ENCODE data around the gene CRNN.
A peak's percentile ranks its signal among the peaks of the same experiment; 100 is the strongest.

Gene CRNN

DNA sequence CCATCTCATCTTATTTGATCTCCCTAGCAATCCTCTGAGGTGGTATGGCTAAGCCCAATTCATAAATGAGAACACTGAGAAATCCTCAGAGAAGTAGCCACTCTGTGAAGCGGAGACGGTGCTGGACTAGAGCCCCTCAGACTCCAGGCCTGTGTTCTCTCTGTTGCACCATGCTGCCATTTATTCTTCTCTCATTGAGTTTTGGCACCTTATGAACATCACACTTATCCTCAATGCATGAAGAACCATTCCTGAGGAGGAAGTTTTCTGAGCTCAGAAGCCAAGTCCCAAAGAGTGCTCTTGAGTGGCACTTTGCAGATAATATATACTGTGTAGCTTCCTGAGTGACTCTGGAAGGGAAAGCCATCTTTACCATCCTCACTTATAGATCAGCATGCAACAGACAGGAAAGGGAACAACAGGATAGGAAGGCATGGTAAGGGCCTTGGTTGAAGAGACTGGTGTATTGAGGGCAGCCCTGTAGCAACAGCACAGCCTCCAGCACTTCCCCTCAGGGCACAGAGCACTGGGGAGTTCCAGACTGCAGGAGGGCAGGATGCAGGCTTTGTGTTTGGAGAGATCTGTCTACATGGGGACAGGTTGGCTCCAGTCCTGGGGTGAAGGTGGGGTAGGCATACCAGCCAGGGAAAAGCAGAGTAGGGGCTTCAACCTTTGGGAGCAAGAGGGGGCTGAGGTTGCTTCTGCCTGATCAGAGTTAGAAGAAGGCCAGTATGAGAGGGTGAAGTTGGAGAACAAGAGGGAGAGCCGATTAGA lies 1.6 kb upstream of the CRNN start:
- DNase-seq: no peak

GRCh38 chr1:152412756-152413155 lies 1.3 kb downstream of the CRNN start:
- no peak for DNase-seq

DNA sequence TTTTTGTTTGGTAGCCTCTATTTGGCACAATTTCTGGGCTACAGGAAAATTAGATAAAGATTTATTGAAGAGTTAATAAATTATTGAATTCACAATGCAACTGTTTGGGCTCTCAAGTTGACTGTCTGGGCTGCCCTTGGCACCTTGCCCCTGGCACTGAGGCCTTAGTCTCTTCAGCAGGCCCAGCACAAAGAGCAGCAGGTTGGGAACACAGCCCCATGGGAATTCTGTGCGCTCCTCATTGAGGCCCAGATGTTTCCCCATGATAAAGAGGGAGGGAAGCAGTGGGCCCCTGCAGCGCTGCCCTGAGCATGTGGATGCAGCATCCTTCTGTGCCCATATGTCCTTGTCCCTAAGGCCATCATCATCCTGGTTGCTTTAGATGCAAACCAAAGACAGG lies 2.9 kb downstream of the CRNN start:
- DNase-seq: peak; percentile 68 to 86

DNA sequence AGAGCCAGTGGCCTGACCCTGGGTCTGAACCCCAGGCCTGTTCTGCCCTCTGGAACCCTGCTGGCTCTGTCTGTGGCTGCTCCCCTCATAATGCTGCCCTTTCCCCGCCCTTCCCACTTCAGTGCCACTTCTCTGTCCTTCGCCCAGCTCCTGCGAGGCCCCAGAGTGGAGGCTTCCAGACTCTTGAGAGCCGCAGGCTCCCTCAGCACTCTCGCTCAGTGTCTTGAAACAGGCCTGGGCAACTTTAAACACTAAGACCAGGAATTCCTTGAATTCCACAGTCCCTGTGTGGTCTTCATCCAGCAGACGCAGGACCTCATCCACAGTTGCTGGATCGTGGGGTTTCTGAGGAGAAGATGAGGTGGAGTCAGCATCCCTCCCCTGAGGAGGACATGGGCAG lies 3.5 kb downstream of the CRNN start:
- DNase-seq: no peak

DNA sequence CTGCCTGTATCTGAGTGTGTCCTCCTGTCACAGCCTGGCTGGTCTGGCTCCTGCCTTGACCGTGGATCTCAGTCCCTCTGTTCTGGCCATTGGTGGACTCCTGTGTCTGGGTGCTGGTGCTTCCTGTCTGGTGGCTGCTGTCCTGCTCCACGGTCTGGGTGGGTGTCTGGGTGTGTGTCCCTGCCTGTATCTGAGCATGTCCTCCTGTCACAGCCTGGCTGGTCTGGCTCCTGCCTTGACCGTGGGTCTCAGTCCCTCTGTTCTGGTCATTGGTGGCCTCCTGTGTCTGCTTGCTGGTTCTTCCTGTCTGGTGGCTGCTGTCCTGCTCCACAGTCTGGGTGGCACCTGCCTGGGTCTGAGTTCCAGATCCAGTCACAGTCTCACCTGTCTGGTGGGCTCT lies 4.0 kb downstream of the CRNN start:
- DNase-seq: no peak

- peak in 1 of 2 experiments; percentile 2 for DNase-seq
Observed at GRCh38 chr1:152408664-152409063, 5.4 kb downstream of the CRNN start.

- peak in 1 of 2 experiments; percentile 25 for DNase-seq
Observed at GRCh38 chr1:152398812-152399698, 15.0 kb downstream of the CRNN start.

GRCh38 chr1:152397474-152397873 lies 16.6 kb downstream of the CRNN start:
- DNase-seq: no peak

GRCh38 chr1:152394151-152394550 lies 19.9 kb downstream of the CRNN start:
- no peak for DNase-seq

DNA sequence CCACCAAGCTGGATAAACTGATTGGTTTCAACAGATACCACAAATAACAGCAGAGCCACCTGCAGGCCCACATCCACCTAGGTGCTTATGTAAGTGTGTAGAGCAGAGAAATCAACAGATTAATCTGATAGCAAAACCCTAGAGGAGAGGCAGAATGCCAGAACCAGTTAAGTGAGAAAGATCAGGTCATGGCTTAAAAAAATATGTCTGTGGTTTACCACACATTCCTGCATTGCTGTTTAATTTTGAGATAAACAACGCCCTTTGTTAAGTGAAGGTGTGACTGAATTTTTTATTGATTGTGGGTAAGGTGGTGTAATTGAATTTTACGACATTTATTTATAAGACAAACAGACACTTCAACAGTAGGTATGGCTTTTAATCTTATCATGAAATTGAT lies 21.2 kb downstream of the CRNN start:
- no peak for DNase-seq

DNA sequence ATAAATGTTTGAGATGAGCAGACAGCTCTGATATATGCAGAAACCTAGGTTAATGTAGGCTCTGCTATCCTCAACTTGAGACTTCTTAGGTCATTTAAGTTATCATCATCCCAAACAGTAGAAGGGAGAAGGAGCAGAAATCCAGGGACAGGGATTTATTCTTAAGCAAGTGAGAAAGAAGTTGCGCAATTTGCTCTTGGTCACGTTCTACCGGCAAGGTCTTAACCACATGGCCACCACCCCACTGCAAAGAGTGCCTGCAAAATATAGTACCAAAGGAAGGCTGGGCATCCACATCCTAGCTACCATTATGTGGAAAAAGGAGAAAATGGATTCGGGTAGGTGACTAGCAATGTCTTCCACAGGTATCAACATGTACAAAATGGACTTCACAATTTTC lies 25.2 kb downstream of the CRNN start:
- DNase-seq: no peak

DNA sequence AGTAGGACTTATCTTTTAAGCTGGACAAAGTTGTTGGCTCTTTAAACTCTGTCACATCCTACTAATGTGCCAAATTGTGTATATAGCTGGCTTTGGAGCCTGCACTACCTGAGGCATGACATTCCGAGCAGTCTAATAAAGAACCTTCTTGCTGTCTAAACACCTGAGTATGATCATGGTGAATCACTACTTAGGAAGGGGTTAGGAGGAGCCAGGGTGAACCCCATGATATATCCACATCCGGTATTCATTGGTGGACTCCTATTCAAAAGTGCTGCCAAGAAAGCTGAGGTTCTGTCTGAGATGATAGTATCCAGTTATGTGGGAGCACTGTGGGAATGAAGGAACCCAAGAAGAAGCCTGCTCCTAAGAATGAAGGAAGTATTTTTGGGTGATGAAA lies 27.1 kb downstream of the CRNN start:
- no peak for DNase-seq

DNA sequence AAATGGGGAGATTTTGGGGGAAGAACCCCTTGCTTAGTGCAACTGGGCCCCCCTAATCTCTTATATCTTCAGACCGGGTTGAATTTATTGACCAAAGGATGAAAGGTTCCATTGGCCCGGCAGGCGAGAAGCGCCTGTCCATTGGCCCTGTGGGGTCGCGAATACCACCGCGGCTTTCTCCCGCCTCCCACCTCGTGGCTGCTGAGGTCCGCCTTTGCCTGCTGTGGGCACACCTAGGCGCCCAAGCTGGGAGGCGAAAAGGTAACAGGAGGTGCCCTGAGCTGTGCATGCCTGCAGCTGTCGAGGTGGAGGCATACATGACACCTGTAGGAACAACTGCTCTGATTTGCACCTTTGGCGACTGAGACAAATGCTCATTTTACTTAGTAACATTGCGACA lies 33.1 kb downstream of the CRNN start:
- no peak for DNase-seq

- DNase-seq: no peak
Observed at GRCh38 chr1:152374451-152374850, 39.6 kb downstream of the CRNN start.

DNA sequence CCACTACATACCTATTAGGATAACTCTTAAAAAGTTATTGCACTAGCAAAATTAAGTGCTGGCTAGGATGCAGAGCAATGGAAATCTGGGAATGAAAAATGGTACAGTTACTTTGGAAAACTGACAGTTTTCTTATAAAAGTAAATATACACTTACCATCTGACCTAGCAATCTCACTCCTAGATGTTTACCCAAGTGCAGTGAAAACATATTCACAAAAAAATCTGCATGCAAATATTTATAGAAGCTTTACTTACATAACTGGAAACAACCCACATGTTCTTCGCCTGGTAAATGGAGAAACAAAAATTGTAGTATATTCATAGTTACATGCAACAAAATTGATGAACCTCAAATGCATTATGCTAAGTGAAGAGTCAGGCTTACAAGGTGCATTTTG lies 41.4 kb downstream of the CRNN start:
- DNase-seq: no peak

- no peak for DNase-seq
Observed at GRCh38 chr1:152367436-152367835, 46.6 kb downstream of the CRNN start.

- DNase-seq: no peak
Observed at GRCh38 chr1:152359906-152360305, 54.2 kb downstream of the CRNN start, which contains the start of gene FLG2. Gene FLG2, minus strand, starts transcription at chr1:152360006. Its CDS starts 1,122 bp downstream, at chr1:152358884.
